GM23338 (cell line): ENCODE measurements around the gene CDK5. TPM values are rescaled to one million over a fixed set of nuclear protein-coding genes. Genes with fewer than 3 reads are reported as not detected.

Source experiments
- ATAC-seq: fragments of 200-7000 bp; cut with Tn5 transposase; 3 replicates; pipeline ENCODE4 v1.9.1; 2020
- DNase-seq: peaks from one replicate; pipeline ENCODE4 v3.0.0-alpha.2; 2015; ENCODE audit warnings: low spot score
- H2AFZ ChIP-seq: fragments of 200-600 bp; sonication (generic); 2 replicates; pipeline ENCODE4 v1.8.0; 2016; ENCODE audit warnings: antibody characterized with exemption, mild to moderate bottlenecking, moderate library complexity
- H3F3A ChIP-seq: fragments of 200-600 bp; sonication (generic); replicated peaks from 2 replicates; pipeline ENCODE4 v1.8.0; 2017; ENCODE audit warnings: antibody characterized with exemption, mixed run types, low read depth
- H3K27ac ChIP-seq: fragments of 200-600 bp; sonication (generic); 2 replicates; pipeline ENCODE4 v1.6.1; 2016; ENCODE audit warnings: low read depth
- H3K27me3 ChIP-seq: fragments of 200-600 bp; sonication (generic); 2 replicates; pipeline ENCODE4 v1.8.0; 2016; ENCODE audit warnings: mild to moderate bottlenecking, mixed run types, moderate library complexity; ENCODE audit not compliant: insufficient read depth
- H3K36me3 ChIP-seq: fragments of 200-600 bp; sonication (generic); 2 replicates; pipeline ENCODE4 v1.8.0; 2016; ENCODE audit warnings: mild to moderate bottlenecking; ENCODE audit not compliant: insufficient read depth
- H3K4me1 ChIP-seq: fragments of 200-600 bp; sonication (generic); 2 replicates; pipeline ENCODE4 v1.8.0; 2016; ENCODE audit warnings: mild to moderate bottlenecking, moderate library complexity; ENCODE audit not compliant: insufficient read depth
- H3K4me2 ChIP-seq: fragments of 200-600 bp; sonication (generic); 2 replicates; pipeline ENCODE4 v1.7.1; 2017; ENCODE audit warnings: mixed run types
- H3K4me3 ChIP-seq: fragments of 200-600 bp; sonication (generic); 2 replicates; pipeline ENCODE4 v1.6.1; 2016; ENCODE audit warnings: mixed run types
- H3K79me2 ChIP-seq: fragments of 200-600 bp; sonication (generic); replicated peaks from 2 replicates; pipeline ENCODE4 v1.8.0; 2017; ENCODE audit warnings: mild to moderate bottlenecking; ENCODE audit not compliant: insufficient read depth
- H3K9me2 ChIP-seq: fragments of 200-600 bp; sonication (generic); 2 replicates; pipeline ENCODE4 v1.8.0; 2017; ENCODE audit not compliant: insufficient read depth
- H4K20me1 ChIP-seq: fragments of 200-600 bp; sonication (generic); replicated peaks from 2 replicates; pipeline ENCODE4 v1.8.0; 2017; ENCODE audit warnings: mild to moderate bottlenecking; ENCODE audit not compliant: insufficient read depth
- H3K27ac Mint-ChIP-seq: 2 replicates; pipeline ENCODE4 v1.8.0; 2020; ENCODE audit warnings: inconsistent platforms, mild to moderate bottlenecking, moderate library complexity, mixed read lengths
- H3K27me3 Mint-ChIP-seq: 3 replicates; pipeline ENCODE4 v1.8.0; 2022; ENCODE audit warnings: low read depth, mild to moderate bottlenecking, moderate library complexity, mixed read lengths, inconsistent platforms; ENCODE audit not compliant: insufficient read depth, poor library complexity
- H3K36me3 Mint-ChIP-seq: 3 replicates; pipeline ENCODE4 v1.8.0; 2021; ENCODE audit warnings: low read depth, mild to moderate bottlenecking, inconsistent platforms, moderate library complexity, mixed read lengths
- H3K4me1 Mint-ChIP-seq: 3 replicates; pipeline ENCODE4 v1.8.0; 2020; ENCODE audit warnings: mild to moderate bottlenecking, inconsistent platforms, mixed read lengths
- H3K4me3 Mint-ChIP-seq: 3 replicates; pipeline ENCODE4 v1.8.0; 2021; ENCODE audit warnings: moderate library complexity, mild to moderate bottlenecking, inconsistent platforms, mixed read lengths
- H3K9me3 Mint-ChIP-seq: 3 replicates; pipeline ENCODE4 v1.8.0; 2020; ENCODE audit warnings: moderate library complexity, mild to moderate bottlenecking, inconsistent platforms, mixed read lengths
- CREB1 ChIP-seq: fragments of 250-450 bp; sonication (Bioruptor Pico); IDR thresholded peaks from 2 replicates; pipeline ENCODE4 v1.5.0; 2020; ENCODE audit warnings: low read depth, mild to moderate bottlenecking, moderate library complexity
- CTCF ChIP-seq, 2 experiments: fragments of 200-600 bp in 1 of 2; sonication (generic) in 1 of 2; conservative IDR thresholded peaks; 2 replicates each; pipeline versions ENCODE4 v1.5.1 to v1.6.1; 2016 to 2017; ENCODE audit warnings: antibody characterized with exemption in 2 of 2, low read depth in 2 of 2, mild to moderate bottlenecking in 2 of 2, moderate library complexity in 1 of 2
- ETS1 ChIP-seq: IDR thresholded peaks from 2 replicates; pipeline ENCODE4 v1.6.1; 2016; ENCODE audit warnings: antibody characterized with exemption
- EZH2phosphoT487 ChIP-seq: fragments of 200-600 bp; sonication (generic); IDR thresholded peaks from one replicate; pipeline ENCODE4 v1.8.1; 2018; ENCODE audit warnings: antibody characterized with exemption; ENCODE audit not compliant: unreplicated experiment
- POLR2AphosphoS5 ChIP-seq: IDR thresholded peaks from 2 replicates; pipeline ENCODE4 v1.6.1; 2016; ENCODE audit warnings: antibody characterized with exemption, low read depth
- REST ChIP-seq: IDR thresholded peaks from one replicate; pipeline ENCODE4 v1.6.1; 2018; ENCODE audit warnings: antibody characterized with exemption; ENCODE audit not compliant: unreplicated experiment
- STAT1 ChIP-seq: IDR thresholded peaks from one replicate; pipeline ENCODE4 v1.6.1; 2016; ENCODE audit warnings: antibody characterized with exemption; ENCODE audit not compliant: unreplicated experiment
- ZNF462 ChIP-seq: fragments of 250-450 bp; sonication (Bioruptor Pico); IDR thresholded peaks from 2 replicates; pipeline ENCODE4 v1.5.0; 2020; ENCODE audit warnings: mild to moderate bottlenecking, moderate library complexity
- polyA plus RNA-seq: library from polyadenylated mRNA; unstranded; fragments of >200 nt; fragmentation: Nextera tagmentation; extraction: Ambion mirVana; gene quantifications from 2 replicates; pipeline ENCODE4 v1.2.1, GENCODE V29; 2016
- total RNA-seq: library from RNA; depleted of rRNA; stranded (reverse); fragments of >200 nt; shearing (Covaris generic); gene quantifications from 2 replicates; pipeline ENCODE4 v1.2.3, GENCODE V29; 2014

CDK5 gene
- total and polyA plus RNA-seq, 2 experiments from 2014 or later = 19.8 to 27.1 TPM

- Histone ChIP-seq H3K4me1 (no peaks in the 10 kb centered on the region), H3K79me2 (no peaks in the 10 kb centered on the region), H3K4me3 (no peak overlapping the region), H2AFZ (no peak overlapping the region), H4K20me1 (no peaks in the 10 kb centered on the region), H3K9me2 (no peaks in the 10 kb centered on the region), H3K4me2 (no peak overlapping the region), H3F3A (no peaks in the 10 kb centered on the region), H3K27ac (no peak overlapping the region), H3K27me3 (no peaks in the 10 kb centered on the region), H3K36me3 (no peaks in the 10 kb centered on the region)
- Mint-ChIP-seq H3K36me3 (peaks cover 3% of the 10 kb centered on the region; the same call in 1 of the 3 replicates), H3K27ac (no peak overlapping the region), H3K4me1 (peaks cover 2% of the 10 kb centered on the region; the same call in 1 of the 3 replicates), H3K9me3 (no peaks in the 10 kb centered on the region), H3K4me3 (no peak overlapping the region), H3K27me3 (peaks cover 14% of the 10 kb centered on the region)
- ATAC-seq = no peak
- no peak for TF ChIP-seq EZH2phosphoT487
- no peak for TF ChIP-seq CREB1 (CRISPR knock-in tag)
- no peak for TF ChIP-seq ETS1
- TF ChIP-seq ZNF462 (CRISPR knock-in tag) = no peak
- no peak for TF ChIP-seq CTCF (conservative IDR thresholded peaks at IDR 0.05; ENCODE audit: low read depth in 2 of 2)
- no peak for TF ChIP-seq REST
- no peak for TF ChIP-seq STAT1
- no peak for TF ChIP-seq POLR2AphosphoS5
- no peak for DNase-seq
Observed at GRCh38 chr7:151040616-151041375, 16.9 kb downstream of the CDK5 start.
